ENCODE results near the gene HOXC9. TPM values are rescaled to one million over a fixed set of nuclear protein-coding genes. Genes with fewer than 3 reads are reported as not detected.

HOXC9 gene
- total and polyA plus RNA-seq, 9 of the 15 experiments (the other 6 are each of a cell fraction or from before 2014, with no cell fraction given): 1.1 to 10.5 (median 9.3) TPM

- Histone ChIP-seq H3K9me1 (ENCODE audit: control insufficient read depth, insufficient read depth, low read length) (no peaks in the 10 kb centered on the region), H3K4me1 (replicated peaks in 1 of 2; ENCODE audit: control insufficient read depth in 2 of 2, insufficient read depth in 2 of 2, low read length in 2 of 2) (peaks cover 0 to 11% of the 10 kb centered on the region in 2 experiments; a peak in 1 of 5 replicates), H3K27me3 (ENCODE audit: control insufficient read depth in 2 of 2, insufficient read depth in 2 of 2, low read length in 2 of 2) (peaks cover 57 to 59% of the 10 kb centered on the region in 2 experiments), H2AFZ (ENCODE audit: low read depth, low read length) (no peak overlapping the region), H3K79me2 (ENCODE audit: control insufficient read depth, insufficient read depth, low read length) (no peaks in the 10 kb centered on the region), H3K36me3 (ENCODE audit: control insufficient read depth, insufficient read depth, low read length) (no peaks in the 10 kb centered on the region), H3K4me2 (ENCODE audit: insufficient read depth, low read length) (no peak overlapping the region), H4K20me1 (replicated peaks; ENCODE audit: control insufficient read depth, insufficient read depth, low read length) (0 out of 2 replicates have a peak, but pooled peaks cover 2% of the 10 kb centered on the region), H3K4me3 (no peak overlapping the region), H3K9ac (ENCODE audit: insufficient read depth in 1 of 2, low read depth in 2 of 2, low read length in 2 of 2) (no peak overlapping the region), H3K9me3 (replicated peaks; ENCODE audit: control insufficient read depth, insufficient read depth, low read depth, low read length) (no peaks in the 10 kb centered on the region), H3K27ac (ENCODE audit: extremely low read depth, low read depth, low read length) (no peak overlapping the region)
- no peak for ATAC-seq
- in situ Hi-C loops (cut with MboI): no loop called here
- ChIA-PET CTCF (ENCODE audit: low intra/inter-chr PET ratio) (no interaction called here), POLR2A (no interaction called here)
- 37% methylated on average over 21 of the region's 27 CpGs for WGBS (ENCODE audit: insufficient coverage, low coverage, missing lambda C conversion rate)
- no peak for FAIRE-seq
- BruUV-seq (replicated peaks): no TSS peak
- DNase-seq (ENCODE audit: extremely low read depth in 1 of 4, low spot score in 3 of 4): no peak
- TF ChIP-seq NR2F6 (CRISPR knock-in tag; IDR thresholded peaks at IDR 0.05) (no peak), TFAP4 (CRISPR knock-in tag; IDR thresholded peaks at IDR 0.05; ENCODE audit: borderline replicate concordance) (no peak), GABPB2 (CRISPR knock-in tag; conservative IDR thresholded peaks at IDR 0.05) (no peak), BRF2 (IDR thresholded peaks at IDR 0.05; ENCODE audit: borderline replicate concordance, insufficient read depth, insufficient read length) (no peak), NCOA6 (IDR thresholded peaks at IDR 0.05) (no peak), HSF4 (CRISPR knock-in tag; IDR thresholded peaks at IDR 0.05; ENCODE audit: borderline replicate concordance) (no peak), KHSRP (IDR thresholded peaks at IDR 0.05) (no peak), ZNF282 (CRISPR knock-in tag; IDR thresholded peaks at IDR 0.05) (no peak)
- intact Hi-C loops (cut with micrococcal nuclease): no loop called here
Observed at GRCh38 chr12:54046809-54047159, 46.8 kb downstream of the HOXC9 start.
